Measurements from ENCODE around the gene CCNQ.

The CCNQ gene

DNA sequence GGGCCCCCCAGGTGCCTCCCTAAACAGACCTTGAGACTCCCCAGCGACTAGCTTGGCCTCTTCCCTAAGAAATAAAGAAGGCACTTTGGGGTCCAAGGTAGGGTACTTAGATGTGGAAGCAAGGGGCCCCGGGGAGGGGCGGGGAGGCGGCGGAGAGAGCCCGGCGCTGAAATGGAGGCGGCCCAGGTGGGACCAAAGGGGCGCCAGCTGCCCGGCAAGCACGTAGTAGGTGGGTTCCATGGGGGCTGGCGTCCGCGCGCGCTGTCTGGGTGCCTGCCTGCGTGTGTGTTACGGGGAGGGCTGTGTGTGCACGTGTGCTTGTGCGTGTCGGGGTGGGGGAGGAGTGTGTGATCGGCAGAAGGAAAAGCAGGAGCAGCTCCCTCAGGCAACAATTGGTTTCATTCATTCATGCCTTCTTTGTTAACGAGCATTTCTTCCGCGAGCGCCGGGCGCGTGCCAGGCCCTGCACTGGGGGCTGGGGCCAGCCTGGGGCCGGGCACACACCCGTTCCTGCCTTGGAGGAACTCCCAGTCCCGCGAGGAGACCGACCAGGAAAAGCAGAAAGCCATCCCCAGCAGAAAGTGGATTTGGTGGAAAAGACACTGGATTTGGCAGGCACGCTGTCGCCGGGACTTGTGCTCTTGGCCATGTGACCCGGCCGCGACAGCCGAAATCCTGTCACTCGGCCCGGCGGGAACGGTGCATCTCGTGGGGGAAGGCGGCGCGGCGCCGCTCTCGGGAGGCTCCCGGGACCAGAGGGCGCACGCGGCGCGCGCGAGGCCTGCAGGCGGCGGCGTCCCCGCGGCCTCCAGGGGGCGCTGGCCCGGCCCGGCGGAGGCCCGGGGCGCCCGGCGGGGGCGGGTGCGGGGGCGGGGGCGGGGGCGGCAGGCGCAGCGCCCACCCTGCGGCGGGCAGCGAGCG is 44.8 kb upstream of the CCNQ start:
- TF ChIP-seq ZFX (IDR thresholded peaks at IDR 0.05): no peak
- TF ChIP-seq, protein P1, sequence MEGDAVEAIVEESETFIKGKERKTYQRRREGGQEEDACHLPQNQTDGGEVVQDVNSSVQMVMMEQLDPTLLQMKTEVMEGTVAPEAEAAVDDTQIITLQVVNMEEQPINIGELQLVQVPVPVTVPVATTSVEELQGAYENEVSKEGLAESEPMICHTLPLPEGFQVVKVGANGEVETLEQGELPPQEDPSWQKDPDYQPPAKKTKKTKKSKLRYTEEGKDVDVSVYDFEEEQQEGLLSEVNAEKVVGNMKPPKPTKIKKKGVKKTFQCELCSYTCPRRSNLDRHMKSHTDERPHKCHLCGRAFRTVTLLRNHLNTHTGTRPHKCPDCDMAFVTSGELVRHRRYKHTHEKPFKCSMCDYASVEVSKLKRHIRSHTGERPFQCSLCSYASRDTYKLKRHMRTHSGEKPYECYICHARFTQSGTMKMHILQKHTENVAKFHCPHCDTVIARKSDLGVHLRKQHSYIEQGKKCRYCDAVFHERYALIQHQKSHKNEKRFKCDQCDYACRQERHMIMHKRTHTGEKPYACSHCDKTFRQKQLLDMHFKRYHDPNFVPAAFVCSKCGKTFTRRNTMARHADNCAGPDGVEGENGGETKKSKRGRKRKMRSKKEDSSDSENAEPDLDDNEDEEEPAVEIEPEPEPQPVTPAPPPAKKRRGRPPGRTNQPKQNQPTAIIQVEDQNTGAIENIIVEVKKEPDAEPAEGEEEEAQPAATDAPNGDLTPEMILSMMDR (conservative IDR thresholded peaks at IDR 0.05): peak; percentile 48
- H3K27ac ChIP-seq: peak overlapping the region; percentile 56

DNA sequence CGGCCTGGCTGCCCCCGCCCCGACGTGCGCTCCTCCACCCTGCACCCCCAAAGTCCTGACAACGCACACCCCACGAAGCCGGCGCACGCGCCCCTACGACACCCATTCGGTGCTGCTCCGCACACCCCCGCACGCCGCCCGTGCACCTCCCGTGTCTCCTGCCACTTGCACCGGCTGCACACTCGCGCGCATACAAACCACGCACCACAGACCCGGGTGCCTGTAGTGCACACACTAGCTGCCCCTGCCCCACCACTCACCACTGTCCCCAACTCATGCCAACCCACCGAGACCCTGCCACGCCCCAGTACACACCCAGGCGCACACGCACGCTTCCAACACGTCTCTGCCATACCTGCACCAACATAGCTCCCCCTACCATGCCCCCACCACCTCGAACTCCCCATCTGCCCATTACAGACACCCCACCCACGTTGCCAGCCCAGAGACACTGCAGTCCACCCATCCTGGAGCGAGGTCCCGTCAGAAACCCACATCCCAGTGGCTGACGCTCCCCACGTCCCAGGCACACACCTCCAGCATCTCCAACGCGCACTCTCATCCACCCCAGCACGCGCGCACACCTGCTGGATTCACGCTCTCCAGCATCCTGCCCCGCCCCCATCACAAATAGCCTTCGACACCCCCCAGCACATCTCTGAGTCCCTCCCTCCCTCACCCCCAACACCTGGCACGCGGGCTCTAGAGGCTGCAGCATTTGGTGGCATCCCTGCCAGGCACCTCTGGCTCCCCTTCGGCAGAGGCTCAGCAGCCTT is 43.9 kb upstream of the CCNQ start:
- TF ChIP-seq, protein P1 (conservative IDR thresholded peaks at IDR 0.05): no peak
- TF ChIP-seq ZFX (IDR thresholded peaks at IDR 0.05): no peak

DNA sequence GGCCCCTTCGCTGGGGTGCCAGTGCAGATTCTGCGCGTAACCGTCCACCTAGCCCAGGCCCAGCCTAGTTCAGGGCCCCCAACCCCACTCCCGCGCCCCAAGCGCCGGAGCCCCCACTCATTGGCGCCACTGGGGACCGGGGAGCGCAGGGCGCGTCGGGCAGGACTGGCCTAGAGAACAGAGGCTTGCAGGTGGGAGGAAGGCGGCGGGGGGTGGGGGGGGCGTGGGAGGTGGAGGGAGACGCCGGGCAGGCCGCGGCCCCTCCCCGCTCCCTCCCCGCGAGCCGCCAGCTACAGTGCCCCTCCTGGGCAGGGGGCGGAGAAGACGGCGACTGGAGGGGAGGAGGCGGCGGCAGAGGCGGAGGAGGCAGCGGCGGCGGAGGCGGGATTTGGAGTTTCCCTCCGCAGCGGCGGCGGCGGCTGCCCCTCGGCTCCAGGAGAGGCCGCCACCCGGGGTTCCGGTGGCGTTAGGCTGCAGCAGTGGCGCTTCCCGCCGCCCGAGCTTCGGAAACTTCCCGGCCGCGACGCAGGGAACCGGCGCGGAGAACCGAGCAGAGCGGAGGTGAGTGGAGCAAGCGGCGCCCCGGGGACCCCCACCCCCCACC is 43.2 kb upstream of the CCNQ start:
- no peak for TF ChIP-seq ZFX (IDR thresholded peaks at IDR 0.05)
- TF ChIP-seq, protein P1 (conservative IDR thresholded peaks at IDR 0.05): no peak
- H3K27ac ChIP-seq: no peak overlapping the region

More for the DNA sequence above, 43.9 kb upstream of the CCNQ start:
- peak overlapping the region; percentile 56 for H3K27ac ChIP-seq

DNA sequence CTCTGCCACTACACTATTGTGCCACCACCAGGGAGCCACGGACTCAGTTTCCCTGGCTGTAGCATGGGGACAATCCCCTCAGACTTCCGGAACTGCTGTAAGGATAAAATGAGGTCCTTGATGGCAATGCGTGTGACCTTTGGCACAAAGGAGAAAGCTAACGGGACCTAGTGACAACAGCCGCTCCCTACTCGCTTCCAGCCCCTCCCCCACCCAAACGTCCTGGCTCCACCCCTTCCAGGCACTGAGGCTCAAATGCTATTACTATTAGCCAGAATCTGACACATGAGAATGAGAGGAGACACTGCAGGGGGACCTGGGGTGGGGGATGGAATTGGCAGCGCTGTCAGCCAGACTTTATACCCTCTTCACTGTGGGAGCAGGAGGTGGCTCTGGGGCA is 42.7 kb upstream of the CCNQ start:
- H3K27ac ChIP-seq: no peak overlapping the region
- no peak for TF ChIP-seq ZFX (IDR thresholded peaks at IDR 0.05)
- TF ChIP-seq, protein P1 (conservative IDR thresholded peaks at IDR 0.05): no peak

GRCh38 chrX:153640736-153641575 is 42.0 kb upstream of the CCNQ start:
- TF ChIP-seq, protein P1 (conservative IDR thresholded peaks at IDR 0.05): no peak
- TF ChIP-seq ZFX (IDR thresholded peaks at IDR 0.05): no peak
- H3K27ac ChIP-seq: no peak overlapping the region

- TF ChIP-seq, protein P1 (conservative IDR thresholded peaks at IDR 0.05): no peak
- no peak for TF ChIP-seq ZFX (IDR thresholded peaks at IDR 0.05)
- H3K27ac ChIP-seq: no peak overlapping the region
These were observed 41.2 kb upstream of the CCNQ start for GRCh38 chrX:153640045-153640686.
